Measurements from ENCODE around the gene PDLIM7.

DNA sequence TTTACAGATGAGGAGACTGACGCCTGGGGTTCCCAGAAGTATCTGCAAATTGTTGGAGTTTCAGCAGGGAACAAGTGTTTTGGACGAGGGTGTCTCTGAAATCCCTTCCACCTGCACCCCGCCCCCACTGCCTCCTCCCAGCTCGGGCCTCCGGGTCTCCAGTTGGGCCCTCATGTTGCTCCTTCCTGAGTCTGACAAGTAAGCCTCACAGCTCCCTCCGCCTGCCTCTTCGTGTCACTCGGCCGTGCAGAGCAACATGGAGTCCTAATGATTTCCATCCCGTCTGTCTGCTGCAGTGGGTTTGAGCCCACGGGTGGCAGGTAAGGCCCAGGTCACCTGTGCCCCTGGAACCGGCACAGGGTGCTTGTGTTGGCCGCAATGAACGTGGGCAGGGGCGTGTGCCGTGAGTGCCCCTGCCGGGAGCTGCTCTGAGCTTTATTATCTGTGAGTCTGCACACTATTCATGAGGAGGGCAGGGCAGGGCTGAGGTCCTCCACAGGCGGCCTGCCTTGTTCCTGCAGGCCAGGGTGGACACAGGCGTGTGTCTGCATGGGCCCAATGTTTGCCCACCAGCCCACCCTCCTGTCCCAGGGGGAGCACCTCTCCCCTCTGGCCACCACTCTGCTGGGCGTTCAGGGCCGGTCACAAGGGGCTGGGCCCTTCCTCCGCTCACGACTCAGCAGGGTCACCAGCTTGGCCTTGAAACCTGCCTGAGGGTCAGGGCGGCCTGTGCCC is 6.1 kb upstream of the PDLIM7 start:
- TF ChIP-seq, protein P1, sequence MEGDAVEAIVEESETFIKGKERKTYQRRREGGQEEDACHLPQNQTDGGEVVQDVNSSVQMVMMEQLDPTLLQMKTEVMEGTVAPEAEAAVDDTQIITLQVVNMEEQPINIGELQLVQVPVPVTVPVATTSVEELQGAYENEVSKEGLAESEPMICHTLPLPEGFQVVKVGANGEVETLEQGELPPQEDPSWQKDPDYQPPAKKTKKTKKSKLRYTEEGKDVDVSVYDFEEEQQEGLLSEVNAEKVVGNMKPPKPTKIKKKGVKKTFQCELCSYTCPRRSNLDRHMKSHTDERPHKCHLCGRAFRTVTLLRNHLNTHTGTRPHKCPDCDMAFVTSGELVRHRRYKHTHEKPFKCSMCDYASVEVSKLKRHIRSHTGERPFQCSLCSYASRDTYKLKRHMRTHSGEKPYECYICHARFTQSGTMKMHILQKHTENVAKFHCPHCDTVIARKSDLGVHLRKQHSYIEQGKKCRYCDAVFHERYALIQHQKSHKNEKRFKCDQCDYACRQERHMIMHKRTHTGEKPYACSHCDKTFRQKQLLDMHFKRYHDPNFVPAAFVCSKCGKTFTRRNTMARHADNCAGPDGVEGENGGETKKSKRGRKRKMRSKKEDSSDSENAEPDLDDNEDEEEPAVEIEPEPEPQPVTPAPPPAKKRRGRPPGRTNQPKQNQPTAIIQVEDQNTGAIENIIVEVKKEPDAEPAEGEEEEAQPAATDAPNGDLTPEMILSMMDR (IDR thresholded peaks at IDR 0.05) = no peak
- TF ChIP-seq EP300 (IDR thresholded peaks at IDR 0.05) (no peak), POLR2A (IDR thresholded peaks at IDR 0.05) (no peak)
